EH (cell line): ENCODE measurements around the gene ACYP2.
A peak's percentile ranks its signal among the peaks of the same experiment; 100 is the strongest.
"Not testable (repeated sequence)": the region's sequence is repeated elsewhere in the genome, so short reads cannot be mapped to it uniquely, and the experiment has no call there.

Source experiments
- DNase-seq: peaks from one replicate; pipeline ENCODE4 v3.0.0-alpha.2; 2015; ENCODE audit warnings: low read depth

The ACYP2 gene

DNA sequence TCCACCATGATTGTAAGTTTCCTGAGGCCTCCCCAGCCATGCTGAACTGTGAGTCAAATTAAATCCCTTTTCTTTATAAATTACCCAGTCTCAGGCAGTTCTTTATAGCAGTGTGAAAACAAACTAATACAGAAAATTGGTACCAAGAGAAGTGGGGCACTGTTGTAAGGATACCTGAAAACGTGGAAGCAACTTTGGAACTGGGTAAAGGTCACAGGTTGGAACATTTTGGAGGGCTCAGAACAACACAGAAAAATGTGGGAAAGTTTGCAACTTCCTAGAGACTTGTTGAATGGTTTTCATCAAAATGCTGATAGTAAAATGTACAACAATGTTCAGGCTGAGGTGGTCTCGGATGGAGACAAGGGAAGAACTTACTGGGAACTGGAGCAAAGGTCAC, 209.1 kb downstream of the ACYP2 start:
- DNase-seq = not testable (repeated sequence)

DNA sequence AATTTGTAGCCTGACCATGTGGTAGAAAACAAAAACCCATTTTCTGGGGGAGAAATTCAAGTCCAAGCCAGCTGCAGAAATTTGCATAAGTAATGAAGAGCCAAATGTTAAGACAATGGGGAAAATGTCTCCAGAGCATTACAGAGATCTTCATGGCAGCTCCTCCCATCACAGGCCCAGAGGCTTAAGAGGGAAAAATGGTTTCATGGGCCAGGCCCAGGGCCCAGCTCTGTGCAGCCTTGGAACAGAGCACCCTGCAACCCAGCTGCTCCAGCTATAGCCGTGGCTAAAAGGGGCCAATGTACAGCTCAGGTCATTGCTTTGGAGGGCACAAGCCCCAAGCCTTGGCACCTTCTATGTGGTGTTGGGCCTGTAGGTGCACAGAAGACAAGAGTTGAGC, 209.7 kb downstream of the ACYP2 start:
- no peak for DNase-seq

DNA sequence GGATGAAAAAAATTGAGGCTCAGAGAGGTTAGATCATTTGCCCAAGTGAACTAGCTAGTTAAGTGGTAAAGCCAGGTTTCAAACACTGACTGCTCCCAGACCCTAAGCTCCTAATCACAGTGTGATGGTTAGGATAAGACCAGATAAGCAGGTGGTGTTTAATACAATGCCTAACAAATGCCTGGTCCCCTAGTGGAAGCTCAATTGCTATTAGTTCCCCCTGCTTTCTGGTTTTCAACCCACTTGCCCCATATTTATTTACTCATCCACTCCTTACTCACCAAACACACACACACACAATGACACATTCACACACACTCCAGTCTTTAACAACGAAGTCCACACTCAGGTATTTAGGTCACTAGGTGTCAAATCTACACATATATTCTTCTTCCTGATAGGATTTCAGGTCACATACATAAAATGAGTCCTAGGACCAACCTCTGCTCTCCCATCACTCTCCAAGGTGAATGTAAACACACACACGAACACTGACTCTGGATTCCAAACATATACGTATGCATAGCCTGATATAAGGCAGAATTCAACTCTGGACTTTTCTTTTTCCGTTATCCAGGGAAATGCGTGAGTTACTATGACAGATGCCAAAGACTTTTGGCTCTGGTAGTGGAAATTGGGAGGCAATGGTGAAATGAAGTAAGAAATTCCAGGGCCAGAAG, 214.2 kb downstream of the ACYP2 start:
- DNase-seq = no peak

DNA sequence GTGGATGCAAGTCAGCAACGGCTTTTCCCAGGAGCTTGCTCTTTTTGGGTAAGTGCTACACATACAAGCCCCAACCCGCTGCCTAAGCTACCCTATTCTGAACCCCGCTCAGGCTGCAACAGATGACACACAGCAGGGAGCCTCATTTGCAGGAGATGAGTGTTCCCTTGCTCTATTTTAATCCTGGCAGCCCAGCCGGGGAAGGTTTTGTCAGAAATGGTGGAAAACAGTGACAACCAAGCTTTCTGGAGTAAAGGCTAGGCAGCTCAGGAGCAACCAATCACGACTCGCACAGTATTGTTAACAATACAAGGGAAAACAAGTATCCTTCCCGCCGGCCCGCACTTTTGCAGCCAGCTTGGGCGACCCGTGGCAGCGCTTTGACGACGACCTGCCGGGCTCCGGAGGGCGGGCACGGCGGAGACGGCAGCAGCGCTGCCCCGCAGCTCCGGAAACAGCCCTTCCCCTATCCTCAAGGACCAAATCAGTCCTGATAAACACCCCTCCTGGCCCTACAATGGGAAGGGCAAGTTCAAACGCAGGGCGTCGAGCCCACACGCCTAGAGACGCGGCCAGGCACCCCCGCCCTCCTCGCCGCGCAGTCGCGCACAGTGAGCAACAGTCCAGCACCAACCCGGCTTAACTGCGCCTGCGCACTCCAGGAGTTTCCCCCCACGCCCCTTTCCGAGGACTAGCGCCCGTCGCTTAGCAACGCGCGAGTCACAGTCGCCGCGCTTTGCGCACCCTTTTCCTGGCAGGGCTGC, 214.9 kb downstream of the ACYP2 start:
- DNase-seq = peak; percentile 97

DNA sequence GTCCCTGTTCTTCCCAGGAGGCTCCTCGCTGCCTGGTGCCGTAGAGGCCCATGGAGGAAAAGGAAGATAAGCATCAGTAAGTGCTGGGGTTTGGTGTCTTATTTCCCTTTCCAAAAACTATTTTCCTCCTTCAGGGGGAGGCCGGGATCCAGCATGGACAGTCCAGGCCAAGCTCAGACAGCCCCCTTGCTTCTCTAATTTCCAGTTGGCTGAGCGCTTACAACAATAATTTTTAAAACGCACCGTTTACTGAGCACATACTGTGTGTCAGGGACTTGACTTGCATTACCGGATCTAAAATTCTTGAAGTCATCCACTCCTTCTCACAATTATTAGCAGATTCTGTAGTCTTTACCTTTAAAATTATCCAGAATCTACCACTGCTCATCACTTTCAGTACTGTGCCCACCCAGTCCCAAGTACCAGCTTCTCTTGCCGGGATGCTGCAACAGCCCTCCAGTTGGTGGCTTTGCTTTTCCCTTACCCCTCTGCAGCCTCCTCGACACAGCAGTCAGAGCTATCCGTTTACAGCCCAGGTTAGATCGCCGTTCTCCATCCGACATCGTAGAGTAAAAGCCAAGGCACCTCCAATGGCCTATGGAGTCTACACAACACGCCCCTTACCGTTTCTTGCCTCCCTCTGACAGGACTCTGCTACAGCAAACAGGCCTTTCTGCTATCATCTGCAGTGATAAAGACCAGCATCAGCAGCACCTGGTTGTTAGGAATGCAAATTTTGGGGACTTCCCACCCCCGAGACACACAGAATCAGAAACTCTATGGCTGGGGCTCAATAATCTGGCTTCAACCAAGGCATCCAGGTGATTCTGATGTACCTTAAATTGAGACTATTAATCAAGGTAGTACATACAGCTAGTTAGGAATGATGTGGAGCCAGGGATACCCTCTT, 215.8 kb downstream of the ACYP2 start:
- no peak for DNase-seq

DNA sequence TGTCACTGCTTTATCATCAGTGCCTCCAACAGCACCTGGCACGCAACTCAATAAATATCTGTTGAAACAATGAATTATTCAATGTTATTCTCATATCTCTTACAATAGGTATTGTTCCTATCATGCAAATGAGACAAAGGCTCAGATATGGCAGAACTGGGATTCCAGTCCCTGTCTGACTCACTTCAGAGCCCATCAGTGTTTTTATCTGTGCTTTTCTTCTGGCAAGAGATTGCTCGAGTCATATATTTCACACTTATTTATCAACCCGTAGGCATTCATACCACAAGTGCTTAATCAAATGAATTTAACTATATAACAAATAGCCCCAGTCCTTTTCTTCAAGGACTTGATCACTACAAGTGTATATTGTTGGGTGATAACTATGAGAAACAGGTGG, 217.0 kb downstream of the ACYP2 start:
- peak; percentile 43 for DNase-seq

DNA sequence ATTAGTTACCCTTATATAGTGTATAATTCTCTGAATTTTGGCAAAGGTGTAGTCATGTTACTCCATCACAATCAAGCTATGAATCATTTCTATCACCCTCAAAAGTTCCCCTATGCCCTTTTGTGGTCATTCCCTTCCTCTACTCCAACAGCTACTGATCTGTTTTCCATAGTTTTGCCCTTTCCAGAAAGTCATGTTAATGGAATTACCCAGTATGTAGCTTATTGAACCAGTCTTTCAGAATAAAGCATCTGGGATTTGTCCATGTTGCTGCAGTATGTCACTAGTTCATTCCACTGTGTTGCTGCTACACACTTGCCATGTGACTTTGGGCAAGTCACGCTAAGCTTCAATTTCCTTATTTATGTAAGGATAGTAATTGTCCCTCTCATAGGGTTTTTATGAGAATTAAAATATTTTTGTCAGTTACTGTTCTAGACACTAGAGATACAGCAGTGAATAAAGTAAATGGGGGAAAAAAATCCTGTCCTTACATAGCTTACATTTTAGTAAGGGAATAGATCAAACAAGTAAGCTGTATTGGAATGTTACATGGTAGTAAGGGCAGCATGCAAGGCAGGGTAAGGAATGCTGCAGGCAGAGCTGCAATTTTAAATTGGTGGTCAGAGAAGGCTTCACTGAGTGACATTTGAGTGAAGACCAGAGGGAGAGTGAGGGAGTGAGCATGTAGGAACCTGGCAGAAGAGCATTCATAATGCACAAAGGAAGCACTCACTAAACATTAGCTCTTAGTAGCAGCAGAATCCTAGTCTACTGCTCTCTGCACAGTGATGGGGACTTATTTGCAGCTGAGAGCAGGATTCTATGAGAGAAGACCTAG, 220.9 kb downstream of the ACYP2 start:
- peak; percentile 96 for DNase-seq

DNA sequence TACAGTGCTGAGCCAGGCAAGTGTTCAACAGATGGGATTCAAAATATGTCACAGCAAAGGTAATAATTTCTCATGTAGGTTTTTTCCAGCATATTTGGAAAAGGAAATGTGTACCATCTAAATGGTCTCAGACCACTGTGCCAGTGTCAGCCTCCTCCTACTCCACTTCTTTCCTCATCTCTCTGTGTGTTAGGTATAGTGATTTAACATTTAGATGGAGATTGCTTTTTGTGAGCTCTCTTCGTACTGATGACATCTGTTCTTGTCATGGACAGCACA, 221.5 kb downstream of the ACYP2 start:
- peak; percentile 40 for DNase-seq

DNA sequence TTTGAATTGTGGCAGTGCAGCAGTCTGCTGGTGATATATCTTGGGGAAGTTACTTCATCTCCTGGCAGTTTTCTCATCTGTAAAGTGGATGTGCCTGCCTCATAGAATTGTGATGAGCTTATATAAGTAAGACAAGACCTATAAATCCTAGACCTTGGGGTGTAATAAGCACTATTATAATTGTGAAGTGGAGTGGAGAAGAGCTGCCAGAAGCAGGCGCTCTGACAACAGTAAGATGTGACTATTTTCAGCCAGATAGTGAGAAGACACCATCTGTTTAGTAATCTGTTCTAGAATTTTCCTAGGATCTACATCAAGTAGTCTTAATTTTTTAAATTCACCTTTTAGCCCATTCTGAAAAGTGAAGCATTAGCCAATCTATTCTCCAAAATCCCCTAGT, 226.2 kb downstream of the ACYP2 start:
- no peak for DNase-seq

DNA sequence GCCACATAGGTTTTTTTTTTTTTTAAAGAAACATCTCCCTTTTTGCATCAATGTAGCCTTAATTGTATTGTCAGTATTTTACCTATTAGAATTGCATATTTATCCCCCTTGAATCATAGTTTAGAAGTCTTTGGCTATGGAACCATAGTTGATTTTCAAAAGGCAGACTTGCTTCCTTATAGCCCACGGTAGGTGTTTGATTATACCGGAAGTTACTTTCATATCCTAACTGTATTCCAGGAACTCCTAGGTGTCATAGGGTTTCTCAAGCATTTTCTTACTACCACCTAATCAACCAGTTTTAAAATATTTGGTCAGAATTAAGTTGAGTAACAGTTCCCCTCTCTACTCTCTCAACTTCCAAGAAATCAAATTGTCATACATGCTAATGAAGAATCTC, 227.2 kb downstream of the ACYP2 start:
- no peak for DNase-seq

DNA sequence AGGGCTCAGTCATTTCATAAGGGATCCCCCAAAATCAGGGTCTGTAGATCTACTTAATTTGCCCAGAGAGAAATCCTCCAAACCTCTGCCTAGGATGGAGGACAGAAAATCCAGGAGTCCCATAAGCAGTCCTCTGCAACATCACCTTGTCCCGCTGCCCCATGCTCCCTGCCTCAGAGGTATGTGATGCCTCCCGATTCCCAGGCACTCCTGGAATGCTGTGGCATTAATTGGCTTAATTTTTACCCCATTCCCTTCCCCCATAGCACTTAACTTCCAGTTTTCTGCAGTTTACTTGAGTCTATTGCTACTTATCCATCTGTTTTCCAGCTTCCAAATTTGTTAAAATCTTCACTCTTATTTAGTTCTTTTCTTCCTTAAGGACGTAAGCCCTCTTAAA, 232.2 kb downstream of the ACYP2 start:
- DNase-seq = no peak

DNA sequence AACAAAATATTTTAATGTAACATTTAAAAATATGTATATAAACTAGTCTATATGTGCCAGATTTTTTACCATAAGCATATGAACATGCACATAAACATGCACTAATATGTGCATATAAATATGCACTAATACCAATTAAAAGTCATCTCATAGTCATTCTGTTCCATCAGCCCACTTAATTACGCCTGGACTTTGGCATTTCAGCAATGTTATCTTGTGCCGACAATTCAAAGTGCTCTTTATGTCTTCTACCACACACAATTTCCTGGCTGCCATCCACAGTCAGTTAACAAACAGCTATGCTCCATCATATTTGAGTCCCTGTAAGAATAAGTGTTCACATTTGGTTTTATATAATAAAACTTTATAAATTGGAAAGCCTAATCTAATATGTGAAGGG, 233.2 kb downstream of the ACYP2 start:
- peak; percentile 68 for DNase-seq

DNA sequence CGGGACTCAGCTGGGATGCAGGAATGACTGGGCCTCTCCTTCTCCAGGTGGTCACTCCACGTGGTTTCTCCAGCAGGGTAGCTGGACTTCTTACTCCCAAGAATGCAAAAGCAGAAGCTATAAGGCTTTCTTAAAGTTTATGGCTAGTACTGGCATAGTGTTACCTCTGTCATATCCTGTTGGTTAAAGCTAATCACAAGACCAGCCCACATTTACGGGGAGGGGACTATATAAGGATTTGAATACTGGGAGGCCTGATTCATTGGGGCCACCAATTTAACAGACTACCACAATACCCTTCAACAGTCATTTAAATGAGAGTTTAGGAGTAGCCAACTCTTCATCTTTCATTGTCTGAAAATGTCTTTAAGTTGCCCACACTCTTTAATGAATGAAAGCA, 235.0 kb downstream of the ACYP2 start:
- no peak for DNase-seq

DNA sequence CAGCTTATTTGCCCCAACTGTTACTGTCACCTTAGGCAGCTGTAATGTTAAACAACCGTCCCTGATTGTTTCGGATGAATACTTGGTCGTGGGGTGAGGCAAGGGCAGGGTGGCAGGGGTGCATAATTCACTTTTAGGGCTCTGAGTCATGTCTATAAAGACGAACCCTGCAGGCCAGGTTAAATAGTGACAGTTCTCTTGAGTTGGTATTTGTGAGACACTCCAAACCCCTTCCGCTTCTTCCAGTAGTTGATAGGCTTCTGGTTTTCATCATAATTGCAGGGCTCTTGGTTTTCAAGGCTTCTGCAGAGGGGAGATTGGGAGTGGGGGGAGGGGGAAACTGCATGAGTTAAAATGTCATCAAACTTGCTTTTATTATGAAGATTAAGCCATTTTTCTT, 237.8 kb downstream of the ACYP2 start:
- DNase-seq = no peak
